HG03354 (cell line): ENCODE measurements around the gene NHEJ1.

Source experiments
- ATAC-seq: cut with Tn5 transposase; IDR thresholded peaks from one replicate; pipeline ENCODE4 v1.9.1; 2021; ENCODE audit warnings: mild to moderate bottlenecking; ENCODE audit not compliant: unreplicated experiment, poor library complexity, severe bottlenecking

Gene NHEJ1

DNA sequence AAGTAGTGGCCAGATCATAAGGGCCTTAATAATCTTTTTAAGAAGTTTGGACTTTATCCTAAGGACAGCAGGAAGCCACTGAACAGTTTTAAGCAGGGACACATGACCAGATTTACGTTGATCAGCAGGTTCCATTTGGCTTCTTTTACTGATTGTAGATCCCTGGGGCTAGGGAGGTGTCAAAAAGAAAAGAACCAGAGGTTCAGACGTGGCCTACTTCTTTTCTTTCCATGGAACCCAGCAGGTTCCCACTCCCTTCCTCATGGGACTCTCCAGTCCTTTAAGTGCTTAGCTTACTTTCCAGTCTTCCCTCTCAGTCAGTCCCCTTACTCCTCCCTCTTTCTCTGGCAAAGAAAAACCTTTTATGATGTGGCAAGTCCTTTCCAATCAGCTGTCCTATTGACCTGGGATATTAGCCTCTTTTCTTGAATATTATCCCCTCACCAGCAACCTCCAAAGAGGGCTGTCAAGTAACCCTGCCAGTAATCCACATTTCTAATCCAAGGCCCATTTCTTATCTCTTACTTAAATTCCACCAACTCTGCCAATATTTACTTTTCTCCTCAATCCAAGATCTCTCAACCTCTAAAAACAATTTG is 33.5 kb downstream of the NHEJ1 start:
- ATAC-seq, result no peak

- ATAC-seq, result no peak
These were observed 34.1 kb downstream of the NHEJ1 start for GRCh38 chr2:219126555-219126954.

DNA sequence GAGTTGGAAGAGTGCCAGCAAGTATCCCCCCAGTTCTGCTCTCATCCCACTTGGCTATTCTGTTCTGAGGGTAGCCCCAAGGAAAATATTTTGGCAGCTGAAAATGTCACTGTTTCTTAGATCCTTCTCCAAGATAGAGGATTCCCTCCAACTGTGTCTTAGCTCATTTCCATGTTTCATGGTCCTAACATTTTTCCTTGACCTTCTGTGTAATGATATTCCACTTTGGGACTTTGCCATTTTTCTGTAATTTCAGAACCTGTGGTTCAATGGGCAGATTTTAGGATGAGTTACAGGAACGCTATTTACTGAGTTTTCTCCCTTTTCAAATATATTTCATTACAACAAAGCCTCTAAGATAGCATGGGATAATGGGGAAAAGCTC is 34.7 kb downstream of the NHEJ1 start:
- ATAC-seq, result no peak

DNA sequence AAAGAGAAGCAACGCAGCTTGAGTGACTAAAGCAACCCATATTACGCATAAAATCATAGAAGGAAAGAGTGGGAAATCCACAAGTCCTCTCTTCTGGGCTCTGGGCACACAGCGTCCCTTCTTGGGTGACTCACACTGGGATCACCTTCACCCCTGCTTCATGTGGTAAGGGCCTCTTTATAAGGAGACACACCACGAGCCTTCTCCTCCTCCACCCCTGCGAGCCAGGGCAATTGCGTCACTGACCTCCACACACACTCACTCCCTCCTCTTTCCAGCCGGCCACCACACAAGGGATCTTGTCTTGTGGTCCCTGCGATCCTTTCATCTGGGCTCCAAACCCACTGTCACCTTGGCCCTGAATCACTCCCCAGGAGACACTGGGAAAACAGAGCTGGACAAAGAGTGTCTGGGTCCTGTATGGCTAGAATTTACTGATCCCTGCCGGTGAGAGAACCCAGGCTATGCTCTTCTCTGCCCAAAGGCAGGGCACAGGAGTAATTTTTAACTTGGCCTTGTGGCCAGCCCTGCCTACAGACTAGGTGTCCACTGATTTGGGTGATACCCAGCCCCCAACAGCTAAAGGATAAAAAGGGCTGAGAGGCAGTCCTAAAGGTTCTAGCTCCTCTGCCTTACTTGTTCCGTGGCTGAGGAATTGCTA is 35.3 kb downstream of the NHEJ1 start:
- no peak for ATAC-seq

DNA sequence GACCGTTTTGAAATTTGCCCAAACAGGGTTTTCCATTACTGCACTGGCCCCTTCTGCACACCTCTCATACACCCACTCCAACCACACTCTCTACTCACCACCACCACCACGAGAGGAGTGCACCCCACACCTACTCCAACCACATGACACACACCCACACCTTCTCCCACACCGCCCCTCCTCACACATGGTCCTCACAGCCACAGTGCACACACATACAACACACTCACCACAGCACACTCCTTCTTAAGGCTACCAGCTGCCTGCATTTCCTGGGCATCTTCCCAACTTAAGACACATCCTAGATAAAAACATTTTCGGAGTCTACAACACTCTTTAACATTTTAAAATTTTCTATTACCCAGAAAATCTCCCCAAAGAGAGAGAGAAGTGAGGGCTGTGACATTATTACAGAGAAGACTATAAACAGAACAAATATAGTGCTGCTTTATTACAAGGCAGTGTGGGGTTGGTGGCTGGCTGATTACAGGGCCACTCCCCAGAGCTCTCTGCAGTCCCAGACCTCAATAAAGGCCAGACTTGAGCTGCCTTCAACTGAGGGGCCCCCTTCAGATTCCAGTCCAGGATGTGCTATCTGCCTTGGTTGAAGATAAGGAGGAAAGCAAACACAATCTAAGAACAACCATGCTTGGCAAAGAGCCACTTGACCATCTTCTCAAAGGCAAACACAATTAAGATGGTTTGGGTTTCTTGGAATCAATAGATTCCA is 36.1 kb downstream of the NHEJ1 start:
- ATAC-seq, result no peak

GRCh38 chr2:219123356-219124135 is 37.1 kb downstream of the NHEJ1 start:
- no peak for ATAC-seq

DNA sequence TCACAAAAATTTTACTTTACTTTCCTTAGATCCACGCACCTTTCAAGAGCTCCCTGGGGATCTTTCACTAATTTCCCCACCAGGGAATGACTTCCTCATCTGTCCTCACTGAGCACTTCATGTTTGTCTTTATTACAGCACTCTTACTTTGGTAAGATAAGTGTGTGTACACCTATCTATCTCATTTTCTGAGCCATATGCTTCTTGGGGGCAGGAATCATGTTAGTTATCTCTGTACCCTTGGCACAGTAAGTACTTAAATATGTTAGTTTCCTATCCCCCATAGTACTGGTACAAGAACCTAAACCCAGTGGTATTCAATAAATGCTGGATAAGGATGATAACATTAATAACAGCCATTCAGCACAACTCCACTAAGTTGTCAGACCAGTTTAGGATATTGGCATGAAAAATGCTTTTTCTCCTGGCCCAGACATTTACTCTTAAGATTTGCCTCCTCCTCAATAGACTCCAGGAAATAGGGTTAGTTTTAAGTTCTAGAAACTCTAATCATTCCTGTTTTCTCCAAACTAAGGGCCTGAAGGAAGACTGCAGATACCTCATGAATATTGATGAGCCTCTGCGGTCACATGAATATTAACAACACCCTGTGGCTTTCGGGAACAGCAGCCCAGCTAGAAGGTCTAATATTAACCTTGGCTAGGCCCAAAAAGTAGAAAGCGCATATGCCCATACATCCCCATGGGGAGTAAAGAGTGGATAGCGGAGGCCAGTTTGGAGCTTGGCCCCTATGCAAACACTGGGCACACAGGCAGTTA is 38.2 kb downstream of the NHEJ1 start:
- ATAC-seq, result no peak

- no peak for ATAC-seq
These were observed 40.5 kb downstream of the NHEJ1 start for GRCh38 chr2:219120082-219120481.

DNA sequence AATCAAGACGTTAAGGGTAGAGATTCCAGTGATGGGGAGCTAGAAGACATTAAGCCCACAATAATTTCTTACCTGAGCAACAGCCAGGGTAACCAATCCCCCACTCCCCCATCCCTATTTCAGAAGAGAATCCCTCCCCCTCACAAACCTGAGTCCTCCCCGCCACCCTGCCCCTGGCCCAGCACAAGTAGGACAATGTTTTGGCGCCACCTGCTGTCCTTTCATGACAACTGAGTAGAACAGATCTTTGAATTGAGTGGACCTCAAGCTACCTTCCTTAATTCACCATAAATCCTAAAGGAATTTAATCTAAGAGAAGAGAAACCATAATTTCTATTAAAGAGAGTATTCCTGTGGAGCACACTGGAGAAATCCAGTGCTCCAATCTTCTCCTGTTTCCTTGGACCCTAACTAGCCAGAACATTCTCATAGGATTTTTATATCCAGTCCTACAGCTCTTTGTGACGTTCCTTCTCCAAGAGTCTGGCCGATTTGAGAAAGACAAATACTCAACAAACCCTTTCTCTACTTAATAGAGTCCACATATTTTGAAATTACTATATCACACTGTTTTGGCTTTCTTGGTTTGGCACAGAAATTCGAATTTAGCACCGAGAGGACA is 41.1 kb downstream of the NHEJ1 start:
- ATAC-seq, result no peak

DNA sequence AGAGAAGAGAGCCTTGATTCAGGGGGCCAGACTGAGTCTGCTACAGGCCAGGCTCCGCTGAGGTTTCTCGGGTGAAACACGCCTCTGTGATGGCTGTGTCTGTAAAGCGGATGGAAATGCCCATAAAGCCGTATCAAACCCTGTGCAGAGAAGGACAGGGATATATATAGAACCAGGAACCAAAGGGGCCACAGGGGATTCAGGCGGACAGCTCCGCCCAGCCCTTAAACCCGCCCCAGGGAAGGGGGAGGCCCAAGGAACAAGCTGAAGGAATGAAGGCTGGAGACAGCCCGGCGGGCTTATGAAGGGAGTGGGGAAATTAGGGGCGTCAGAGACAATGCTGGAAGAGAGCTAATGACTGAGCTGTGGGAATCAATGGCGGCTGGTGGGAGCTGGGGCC is 42.1 kb downstream of the NHEJ1 start:
- ATAC-seq, result no peak

DNA sequence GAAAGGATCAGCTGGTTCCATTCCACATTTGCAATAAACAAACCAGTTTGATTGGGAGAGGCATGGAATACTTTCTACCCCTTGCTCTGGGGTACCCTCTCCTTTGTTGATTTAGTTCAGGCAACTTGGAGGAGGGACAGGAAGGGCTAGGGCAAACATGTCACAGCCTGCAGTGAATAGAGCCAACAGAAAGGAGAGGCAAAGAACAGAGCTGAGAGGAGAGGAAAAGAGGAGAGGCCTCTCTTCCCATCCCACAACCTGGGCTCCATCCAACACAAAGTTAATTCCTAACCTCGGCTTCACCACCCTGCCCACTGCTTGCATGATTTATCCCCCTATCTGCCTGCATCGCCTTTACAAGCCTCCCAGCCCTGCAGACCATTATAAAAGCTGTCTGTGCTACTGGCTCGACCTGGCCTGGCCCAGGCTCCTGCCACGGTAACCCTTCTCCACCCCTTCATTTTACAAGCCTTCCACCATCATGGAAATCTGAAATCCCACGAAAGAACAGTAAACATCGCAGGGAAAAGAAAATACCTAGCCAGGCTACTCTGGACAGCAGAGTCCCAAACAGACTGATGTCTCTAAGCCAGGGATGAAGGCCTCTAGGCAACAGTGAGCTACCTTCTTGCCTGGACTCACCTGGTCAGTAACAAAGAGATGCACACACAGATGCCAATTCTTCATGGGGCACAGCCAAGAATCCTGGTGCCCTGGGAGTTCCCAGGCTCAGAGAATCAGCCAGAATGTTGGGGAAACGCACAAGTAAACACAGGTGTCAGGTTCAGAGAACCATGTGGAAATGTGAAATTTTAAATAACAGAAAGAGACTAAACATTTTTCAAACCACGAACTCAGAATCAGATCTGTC is 43.6 kb downstream of the NHEJ1 start:
- ATAC-seq, result no peak

DNA sequence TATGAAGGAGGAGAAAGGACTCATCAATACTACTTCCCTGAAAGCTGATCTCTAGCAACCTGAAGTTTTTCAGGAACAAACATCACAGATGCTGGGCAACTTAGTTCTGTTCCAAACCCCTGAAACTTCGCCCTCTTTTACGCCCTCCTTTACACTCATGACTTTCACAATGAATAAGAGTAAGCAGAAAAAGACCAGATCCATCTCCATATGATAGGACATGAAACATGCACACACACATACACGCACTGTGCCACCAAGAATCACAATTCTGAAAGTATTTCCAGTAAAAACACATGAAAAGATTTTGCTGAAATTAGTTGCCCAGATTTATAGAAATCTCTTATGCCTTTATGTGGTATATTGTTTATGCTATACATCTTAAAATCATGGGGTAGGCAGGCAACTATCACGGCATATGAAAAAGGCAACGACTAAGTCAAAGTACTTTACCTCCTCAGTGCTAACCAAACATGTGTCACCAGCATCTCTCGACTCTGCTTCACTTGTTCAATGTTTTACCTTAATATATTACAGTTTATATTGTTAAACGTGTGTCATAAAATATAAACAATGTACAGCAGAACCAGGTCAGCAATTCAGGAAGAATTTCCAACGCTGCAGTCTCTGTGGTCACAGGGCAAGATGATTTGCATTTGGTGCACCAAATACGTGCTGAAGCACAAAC is 47.8 kb downstream of the NHEJ1 start:
- no peak for ATAC-seq

GRCh38 chr2:219112062-219112406 is 48.6 kb downstream of the NHEJ1 start:
- no peak for ATAC-seq

DNA sequence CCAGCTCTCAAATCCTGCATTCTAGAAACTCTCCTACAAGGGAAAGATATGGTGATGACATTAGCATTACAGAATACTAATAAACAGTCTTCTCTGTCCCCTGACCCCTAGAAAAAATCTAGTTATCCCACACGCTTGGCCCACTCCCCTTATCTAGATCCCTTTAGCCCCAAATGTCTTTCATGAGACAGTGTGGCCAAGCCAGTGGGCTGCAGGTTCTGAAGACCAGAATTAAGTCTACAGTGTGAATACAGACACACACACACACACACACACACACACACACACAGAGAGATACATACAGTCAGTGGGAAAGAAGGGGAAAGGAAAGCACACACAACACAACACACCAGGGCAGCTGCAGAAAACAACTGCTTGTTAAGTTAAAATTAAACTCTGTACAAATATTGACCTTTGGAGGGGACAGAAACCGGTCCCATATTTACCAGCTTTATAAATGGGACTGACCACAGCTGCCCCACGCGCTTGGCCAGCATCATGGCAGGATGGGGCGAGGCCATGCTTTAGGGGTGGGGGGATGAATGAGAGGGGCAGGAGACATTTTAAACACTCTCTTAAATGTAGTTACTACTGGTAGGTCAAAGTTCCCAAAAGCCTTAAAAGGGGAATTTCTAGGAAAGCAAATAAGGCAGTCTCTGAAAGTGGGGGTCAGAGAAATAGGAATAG is 49.1 kb downstream of the NHEJ1 start:
- no peak for ATAC-seq

- no peak for ATAC-seq
These were observed 51.1 kb downstream of the NHEJ1 start for GRCh38 chr2:219109471-219109870.

DNA sequence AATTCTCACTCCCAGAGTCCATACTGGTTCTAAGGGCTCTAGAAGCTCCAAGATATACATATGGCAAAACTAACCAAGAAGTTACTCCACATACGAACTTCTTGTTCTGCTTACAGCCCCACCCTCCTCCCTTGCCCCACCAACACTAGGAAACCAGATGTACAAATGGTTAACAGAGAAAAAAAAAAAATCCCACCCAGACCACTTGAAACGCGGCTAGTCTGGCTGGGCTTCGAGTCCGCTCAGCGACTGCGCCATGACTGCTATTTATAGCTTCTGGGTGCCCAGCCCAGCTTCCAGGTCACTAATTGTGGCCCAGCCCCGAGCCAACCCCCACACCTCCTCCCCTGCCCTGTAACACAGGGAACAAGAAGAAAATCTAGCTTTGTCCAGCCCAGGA is 52.9 kb downstream of the NHEJ1 start:
- no peak for ATAC-seq

DNA sequence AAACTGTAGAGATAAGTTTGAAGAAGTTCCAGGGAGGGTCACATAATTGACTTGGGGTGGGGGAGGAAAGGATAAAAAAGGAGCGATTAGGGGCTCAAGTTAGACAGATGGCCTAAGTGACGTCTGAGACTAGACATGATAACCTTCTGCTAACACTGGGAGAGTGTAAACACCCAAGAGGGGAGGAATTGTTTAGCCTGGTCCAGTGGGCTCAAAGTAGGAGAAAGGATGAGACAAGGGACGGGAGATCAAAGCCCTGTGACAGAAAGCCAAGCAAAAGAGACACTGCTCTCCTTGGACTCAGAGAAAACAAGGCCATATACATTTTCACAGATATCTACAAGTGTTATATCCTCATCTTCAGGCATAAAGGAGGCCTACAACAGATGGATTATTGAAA is 54.4 kb downstream of the NHEJ1 start:
- no peak for ATAC-seq
